Activated CD8-positive, alpha-beta T cell treated with anti-CD3 and anti-CD28 coated beads for 36 hours (primary cell): ENCODE results near the gene PLXNB2. TPM values are rescaled to one million over a fixed set of nuclear protein-coding genes. Genes with fewer than 3 reads are reported as not detected.
A peak's percentile ranks its signal among the peaks of the same experiment; 100 is the strongest.
"Not testable (repeated sequence)": the region's sequence is repeated elsewhere in the genome, so short reads cannot be mapped to it uniquely, and the experiment has no call there.

ENCODE experiments used
- ATAC-seq: fragments of 200-7000 bp; cut with Tn5 transposase; one replicate; pipeline ENCODE4 v1.10.0; 2021; ENCODE audit warnings: mild to moderate bottlenecking, moderate library complexity
- CTCF ChIA-PET: fragments of 350-600 bp; sonication (Branson Sonifier 250); formaldehyde crosslinking; loops from one replicate; lab custom pipeline; 2021; ENCODE audit warnings: antibody characterized with exemption; lab: Charles Lee
- POLR2A ChIA-PET: fragments of 350-600 bp; sonication (Branson Sonifier 250); formaldehyde crosslinking; loops from one replicate; lab custom pipeline; 2021; ENCODE audit warnings: antibody characterized with exemption; lab: Charles Lee
- DNase-seq: peaks from one replicate; pipeline ENCODE4 v3.0.0-alpha.2; 2020
- H3K27ac Mint-ChIP-seq: one replicate; pipeline ENCODE4 v1.8.0; 2021; ENCODE audit warnings: mild to moderate bottlenecking, mixed read lengths
- H3K27me3 Mint-ChIP-seq: one replicate; pipeline ENCODE4 v1.8.0; 2021; ENCODE audit warnings: mixed read lengths
- H3K36me3 Mint-ChIP-seq: one replicate; pipeline ENCODE4 v1.8.0; 2021; ENCODE audit warnings: low read depth, mixed read lengths
- H3K4me1 Mint-ChIP-seq: one replicate; pipeline ENCODE4 v1.8.0; 2021; ENCODE audit warnings: low read depth, mixed read lengths
- H3K4me3 Mint-ChIP-seq: one replicate; pipeline ENCODE4 v1.8.0; 2021; ENCODE audit warnings: mild to moderate bottlenecking, moderate library complexity, mixed read lengths
- H3K9me3 Mint-ChIP-seq: one replicate; pipeline ENCODE4 v1.8.0; 2021; ENCODE audit warnings: mixed read lengths
- CTCF ChIP-seq: fragments of 200-600 bp; IDR thresholded peaks from one replicate; pipeline ENCODE4 v1.8.0; 2022; ENCODE audit warnings: antibody characterized with exemption, mild to moderate bottlenecking
- intact Hi-C: fragments of 100-400 bp; cut with micrococcal nuclease; formaldehyde crosslinking; loops from one replicate; pipeline ENCODE4 v1.10.0; 2022
- total RNA-seq, 2 experiments: library from RNA; stranded (reverse); gene quantifications; one replicate each; pipeline ENCODE4 v1.2.3, GENCODE V29; 2021

PLXNB2 gene
- total RNA-seq, 2 experiments from 2014 or later, result 22.1 to 26.4 TPM

- Mint-ChIP-seq H3K36me3 (no peaks in the 10 kb centered on the region), H3K9me3 (no peaks in the 10 kb centered on the region), H3K4me1 (peaks cover 15% of the 10 kb centered on the region), H3K4me3 (peak overlapping the region; percentile 77), H3K27ac (no peak overlapping the region), H3K27me3 (peaks cover 10% of the 10 kb centered on the region)
- DNase-seq (no peak), ATAC-seq (no peak)
- ChIA-PET POLR2A (interaction anchor here (1.1 to 1.7 kb wide), 5 partner anchors 9 to 295 kb away, joined by 3 to 8 read pairs (median 4); no protein-coding TSS in a partner anchor), CTCF (interaction anchor here (0.8 to 6.4 kb wide), 9 partner anchors 11 to 75 kb away, joined by 3 to 44 read pairs (median 15); partner anchors contain the start of genes HDAC10 and MAPK11)
- TF ChIP-seq CTCF, result no peak
- intact Hi-C loops, result loop anchor here (5.0 kb wide), 1 partner anchor 49 kb away; no protein-coding TSS in a partner anchor
Measured at GRCh38 chr22:50326225-50326955, 18.9 kb upstream of the PLXNB2 start.

- H3K27ac Mint-ChIP-seq, result no peak overlapping the region
- POLR2A ChIA-PET, result interaction anchor here (1.7 kb wide), 1 partner anchor 9 kb away, joined by 8 read pairs; no protein-coding TSS in a partner anchor
Measured at GRCh38 chr22:50325444-50326224, 18.2 kb upstream of the PLXNB2 start.

DNA sequence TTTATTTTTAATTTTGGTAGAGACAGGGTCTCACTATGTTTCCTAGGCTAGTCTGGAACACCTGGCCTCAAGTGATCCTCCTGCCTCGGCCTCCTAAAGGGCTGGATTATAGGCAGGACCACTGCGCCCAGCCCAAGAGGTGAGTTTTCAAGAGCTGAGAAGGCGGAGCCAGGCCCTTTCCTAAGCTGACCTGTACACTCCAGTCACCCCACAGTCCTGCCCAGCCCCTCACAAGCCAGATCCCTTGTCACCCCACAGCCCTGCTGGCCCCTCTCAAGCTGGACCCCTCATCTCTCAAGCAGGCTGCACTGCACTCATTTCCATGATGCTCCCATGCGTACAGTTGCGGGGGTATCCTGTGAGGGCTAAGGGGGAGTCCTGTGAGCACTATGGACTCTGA, 16.5 kb upstream of the PLXNB2 start:
- POLR2A ChIA-PET, result interaction anchor here (1.4 to 1.7 kb wide), 2 partner anchors 8 to 10 kb away, joined by 4 to 8 read pairs; no protein-coding TSS in a partner anchor
- intact Hi-C loops, result no loop called here
- TF ChIP-seq CTCF, result no peak
- Mint-ChIP-seq H3K4me3 (no peak overlapping the region), H3K27me3 (peaks cover 5% of the 10 kb centered on the region), H3K27ac (no peak overlapping the region), H3K9me3 (no peaks in the 10 kb centered on the region), H3K36me3 (no peaks in the 10 kb centered on the region), H3K4me1 (peaks cover 5% of the 10 kb centered on the region)
- no peak for ATAC-seq
- DNase-seq, result no peak
- CTCF ChIA-PET, result no interaction called here

More at GRCh38 chr22:50325444-50326224, 18.2 kb upstream of the PLXNB2 start:
- DNase-seq, result no peak
- H3K9me3 Mint-ChIP-seq, result no peaks in the 10 kb centered on the region
- H3K27me3 Mint-ChIP-seq, result peaks cover 5% of the 10 kb centered on the region
- intact Hi-C loops, result loop anchor here (5.0 kb wide), 1 partner anchor 48 kb away; no protein-coding TSS in a partner anchor
- CTCF ChIA-PET, result interaction anchor here (0.8 to 6.4 kb wide), 10 partner anchors 10 to 74 kb away, joined by 3 to 44 read pairs (median 14); partner anchors contain the start of genes HDAC10 and MAPK11
- H3K36me3 Mint-ChIP-seq, result no peaks in the 10 kb centered on the region
- H3K4me1 Mint-ChIP-seq, result peaks cover 8% of the 10 kb centered on the region
- ATAC-seq, result no peak
- TF ChIP-seq CTCF, result no peak
- H3K4me3 Mint-ChIP-seq, result peak overlapping the region; percentile 77

DNA sequence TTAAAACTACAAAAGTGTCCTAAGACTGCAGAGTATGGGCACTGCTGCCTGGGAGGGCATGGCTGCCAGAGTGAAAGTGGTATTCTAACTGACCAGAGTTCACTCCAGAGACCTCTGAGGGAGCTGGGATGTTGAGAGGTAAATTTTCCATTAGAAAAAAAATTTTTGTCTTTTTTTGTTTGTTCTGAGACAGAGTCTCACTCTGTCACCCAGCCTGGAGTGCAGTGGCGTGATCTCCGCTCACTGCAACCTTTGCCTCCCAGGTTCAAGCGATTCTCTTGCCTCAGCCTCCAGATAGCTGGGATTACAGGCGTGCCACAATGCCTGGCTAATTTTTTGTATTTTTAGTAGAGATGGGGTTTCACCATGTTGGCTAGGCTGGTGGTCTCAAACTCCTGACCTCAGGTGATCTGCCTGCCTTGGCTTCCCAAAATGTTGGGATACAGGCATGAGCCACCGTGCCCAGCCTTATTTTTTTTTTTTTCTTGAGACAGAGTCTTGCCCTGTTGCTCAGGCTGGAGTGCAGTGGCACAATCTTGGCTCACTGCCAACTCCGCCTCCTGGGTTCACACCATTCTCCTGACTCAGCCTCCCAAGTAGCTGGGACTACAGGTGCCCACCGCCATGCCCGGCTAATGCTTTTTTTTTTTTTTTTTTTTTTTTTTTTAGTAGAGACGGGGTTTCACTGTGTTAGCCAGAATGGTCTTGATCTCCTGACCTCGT, 15.1 kb upstream of the PLXNB2 start:
- H3K27me3 Mint-ChIP-seq, DNase-seq, H3K4me3 Mint-ChIP-seq, H3K36me3 Mint-ChIP-seq, H3K27ac Mint-ChIP-seq, ATAC-seq, H3K9me3 Mint-ChIP-seq, H3K4me1 Mint-ChIP-seq, intact Hi-C loops: not testable (repeated sequence)
- ChIA-PET CTCF (interaction anchor here (0.9 kb wide), 1 partner anchor 20 kb away, joined by 3 read pairs; no protein-coding TSS in a partner anchor), POLR2A (interaction anchor here (1.4 kb wide), 1 partner anchor 13 kb away, joined by 3 read pairs; no protein-coding TSS in a partner anchor)
